Mesenchymal stem cell (in vitro differentiated cells and primary cell): Measurements from ENCODE around the gene GRK4.

Source experiments
- DNase-seq: peaks from one replicate; pipeline ENCODE4 v3.0.0-alpha.2; 2013
- H2AFZ ChIP-seq: one replicate; pipeline ENCODE4 v1.6.1; 2013; ENCODE audit warnings: low read depth, mild to moderate bottlenecking, control low read depth, inconsistent platforms, low read length, moderate library complexity
- H2AK5ac ChIP-seq: 2 replicates; pipeline ENCODE4 v1.6.1; 2013; ENCODE audit warnings: low read length, moderate library complexity, mild to moderate bottlenecking, inconsistent platforms; ENCODE audit not compliant: severe bottlenecking
- H2BK120ac ChIP-seq: one replicate; pipeline ENCODE4 v1.6.1; 2013; ENCODE audit warnings: low read depth, mild to moderate bottlenecking, inconsistent platforms, low read length, moderate library complexity
- H2BK12ac ChIP-seq, 2 experiments: one replicate each; pipeline ENCODE4 v1.6.1; 2013; ENCODE audit warnings: inconsistent platforms in 2 of 2, low read length in 2 of 2, mild to moderate bottlenecking in 2 of 2, moderate library complexity in 2 of 2, control low read depth in 1 of 2
- H2BK15ac ChIP-seq: one replicate; pipeline ENCODE4 v1.6.1; 2013; ENCODE audit warnings: mild to moderate bottlenecking, low read depth, inconsistent platforms; ENCODE audit not compliant: poor library complexity, severe bottlenecking
- H2BK5ac ChIP-seq: 2 replicates; pipeline ENCODE4 v1.6.1; 2013; ENCODE audit warnings: low read depth, mild to moderate bottlenecking, low read length, control low read depth, inconsistent platforms; ENCODE audit not compliant: poor library complexity, severe bottlenecking
- H3K14ac ChIP-seq, 2 experiments: one replicate each; pipeline ENCODE4 v1.6.1; 2013; ENCODE audit warnings: inconsistent platforms in 2 of 2, low read length in 2 of 2, control low read depth in 1 of 2, mild to moderate bottlenecking in 1 of 2, moderate library complexity in 1 of 2
- H3K18ac ChIP-seq, 2 experiments: one replicate each; pipeline ENCODE4 v1.6.1; 2013; ENCODE audit warnings: inconsistent platforms in 2 of 2, low read length in 2 of 2, control low read depth in 1 of 2, low read depth in 1 of 2, mild to moderate bottlenecking in 1 of 2
- H3K23ac ChIP-seq, 2 experiments: one replicate each; pipeline ENCODE4 v1.6.1; 2013; ENCODE audit warnings: inconsistent platforms in 2 of 2, low read length in 2 of 2, mild to moderate bottlenecking in 2 of 2, moderate library complexity in 2 of 2, control low read depth in 1 of 2
- H3K27ac ChIP-seq: 2 replicates; pipeline ENCODE4 v1.5.1; 2013; ENCODE audit warnings: mild to moderate bottlenecking, moderate library complexity, low read length, control low read depth, inconsistent platforms; ENCODE audit not compliant: poor library complexity, severe bottlenecking
- H3K27me3 ChIP-seq, 2 experiments: 2 replicates each; pipeline versions ENCODE4 v1.6.1 to v1.7.0; 2013; ENCODE audit warnings: low read length in 2 of 2, mild to moderate bottlenecking in 2 of 2, moderate library complexity in 2 of 2, control low read depth in 1 of 2, inconsistent platforms in 1 of 2; ENCODE audit not compliant: control insufficient read depth in 1 of 2, insufficient read depth in 1 of 2
- H3K36me3 ChIP-seq, 2 experiments: 2 replicates each; pipeline versions ENCODE4 v1.6.1 to v1.7.0; 2013; ENCODE audit warnings: low read length in 2 of 2, control low read depth in 1 of 2, inconsistent platforms in 1 of 2, low read depth in 1 of 2, mild to moderate bottlenecking in 1 of 2; ENCODE audit not compliant: insufficient read depth in 2 of 2, control insufficient read depth in 1 of 2
- H3K4ac ChIP-seq, 2 experiments: one replicate each; pipeline ENCODE4 v1.6.1; 2013; ENCODE audit warnings: inconsistent platforms in 2 of 2, low read length in 2 of 2, mild to moderate bottlenecking in 2 of 2, moderate library complexity in 2 of 2, control low read depth in 1 of 2, low read depth in 1 of 2
- H3K4me1 ChIP-seq: 2 replicates; pipeline ENCODE4 v1.6.1; 2013; ENCODE audit warnings: low read depth, low read length, control low read depth; ENCODE audit not compliant: control insufficient read depth, insufficient read depth
- H3K4me2 ChIP-seq: 2 replicates; pipeline ENCODE4 v1.6.1; 2013; ENCODE audit warnings: low read length, mild to moderate bottlenecking, inconsistent platforms; ENCODE audit not compliant: poor library complexity, severe bottlenecking
- H3K4me3 ChIP-seq, 2 experiments: 2 replicates each; pipeline versions ENCODE4 v1.5.1 to v1.7.0; 2013; ENCODE audit warnings: low read length in 2 of 2, mild to moderate bottlenecking in 2 of 2, control low read depth in 1 of 2, low read depth in 1 of 2; ENCODE audit not compliant: insufficient read depth in 1 of 2
- H3K79me1 ChIP-seq: replicated peaks from 2 replicates; pipeline ENCODE4 v1.6.1; 2013; ENCODE audit warnings: mild to moderate bottlenecking, control low read depth, low read length, inconsistent platforms; ENCODE audit not compliant: poor library complexity, severe bottlenecking
- H3K9ac ChIP-seq: 2 replicates; pipeline ENCODE4 v1.7.0; 2013; ENCODE audit warnings: mild to moderate bottlenecking, low read length, moderate library complexity
- H3K9me3 ChIP-seq: 2 replicates; pipeline ENCODE4 v1.7.0; 2013; ENCODE audit warnings: mild to moderate bottlenecking, low read length; ENCODE audit not compliant: control insufficient read depth
- H4K8ac ChIP-seq: one replicate; pipeline ENCODE4 v1.6.1; 2013; ENCODE audit warnings: inconsistent platforms, mild to moderate bottlenecking, low read length, moderate library complexity
- H4K91ac ChIP-seq: one replicate; pipeline ENCODE4 v1.6.1; 2013; ENCODE audit warnings: mild to moderate bottlenecking, low read length, inconsistent platforms
- WGBS: methylation state at CpG from one replicate; pipeline ENCODE4 v1.1.7; 2013; ENCODE audit warnings: mixed read lengths; 5-methylcytosine and 5-hydroxymethylcytosine counted together

Gene GRK4

GRCh38 chr4:2961421-2961810 is 2.0 kb upstream of the GRK4 start:
- 75% methylated on average over 8 of the region's 8 CpGs for WGBS

GRCh38 chr4:2961811-2962441 is 1.4 kb upstream of the GRK4 start:
- Histone ChIP-seq H3K79me1 (peaks cover 12% of the 10 kb centered on the region), H2BK5ac (no peak overlapping the region), H3K18ac (no peak overlapping the region), H4K91ac (no peak overlapping the region), H2BK120ac (no peak overlapping the region), H3K23ac (no peak overlapping the region), H2BK15ac (no peak overlapping the region), H3K9ac (peak overlapping the region; percentile 97), H3K36me3 (peaks cover 8 to 21% of the 10 kb centered on the region in 2 experiments), H3K4me2 (peak overlapping the region; percentile 94), H2AK5ac (no peak overlapping the region), H3K14ac (no peak overlapping the region), H3K27me3 (no peaks in the 10 kb centered on the region), H3K9me3 (no peaks in the 10 kb centered on the region), H3K4ac (no peak overlapping the region), H3K4me3 (peak overlapping the region in 1 of 2 experiments; percentile 91), H2AFZ (no peak overlapping the region), H3K27ac (no peak overlapping the region), H2BK12ac (no peak overlapping the region), H3K4me1 (peaks cover 18% of the 10 kb centered on the region), H4K8ac (no peak overlapping the region)
- 76% methylated on average over 7 of the region's 14 CpGs for WGBS
- peak; percentile 45 for DNase-seq

More at GRCh38 chr4:2961421-2961810, 2.0 kb upstream of the GRK4 start:
- Histone ChIP-seq H3K36me3 (peaks cover 9 to 26% of the 10 kb centered on the region in 2 experiments), H3K4ac (peak overlapping the region in 1 of 2 experiments; percentile 32), H2BK120ac (no peak overlapping the region), H3K23ac (no peak overlapping the region), H3K9me3 (no peaks in the 10 kb centered on the region), H2AFZ (no peak overlapping the region), H3K14ac (no peak overlapping the region), H2BK15ac (no peak overlapping the region), H3K27ac (no peak overlapping the region), H3K18ac (no peak overlapping the region), H3K9ac (peak overlapping the region; percentile 97), H2BK5ac (no peak overlapping the region), H2BK12ac (no peak overlapping the region), H2AK5ac (no peak overlapping the region), H3K27me3 (no peaks in the 10 kb centered on the region), H3K4me3 (peak overlapping the region in 1 of 2 experiments; percentile 91), H4K8ac (peak overlapping the region; percentile 69), H3K4me1 (peaks cover 18% of the 10 kb centered on the region), H3K4me2 (peak overlapping the region; percentile 94), H4K91ac (peak overlapping the region; percentile 56), H3K79me1 (peaks cover 12% of the 10 kb centered on the region)
- no peak for DNase-seq

GRCh38 chr4:2962614-2963174 is 677 bp upstream of the GRK4 start:
- Histone ChIP-seq H2AK5ac (no peak overlapping the region), H3K4ac (peak overlapping the region; percentile 65 to 86), H2BK5ac (peak overlapping the region; percentile 84), H3K4me2 (peak overlapping the region; percentile 94), H3K4me3 (peak overlapping the region; percentile 87 to 91), H3K23ac (peak overlapping the region in 1 of 2 experiments; percentile 79), H2BK120ac (no peak overlapping the region), H3K4me1 (peaks cover 18% of the 10 kb centered on the region), H4K8ac (peak overlapping the region; percentile 96), H2AFZ (peak overlapping the region; percentile 92), H3K27ac (peak overlapping the region; percentile 75), H3K14ac (peak overlapping the region; percentile 29 to 98), H2BK15ac (peak overlapping the region; percentile 85), H3K36me3 (peaks cover 3 to 16% of the 10 kb centered on the region in 2 experiments), H2BK12ac (peak overlapping the region in 1 of 2 experiments; percentile 29), H3K18ac (peak overlapping the region; percentile 85 to 97), H3K9me3 (no peaks in the 10 kb centered on the region), H3K9ac (peak overlapping the region; percentile 97), H3K79me1 (peaks cover 7% of the 10 kb centered on the region), H4K91ac (peak overlapping the region; percentile 77), H3K27me3 (no peaks in the 10 kb centered on the region)
- WGBS = under 1% methylated on average over 40 of the region's 40 CpGs
- DNase-seq = peak; percentile 78

- peak; percentile 55 for DNase-seq
- Histone ChIP-seq H2BK15ac (peak overlapping the region; percentile 49), H2BK12ac (no peak overlapping the region), H3K18ac (peak overlapping the region in 1 of 2 experiments; percentile 91), H2AK5ac (no peak overlapping the region), H4K8ac (no peak overlapping the region), H2AFZ (peak overlapping the region; percentile 99), H2BK120ac (no peak overlapping the region), H3K4me3 (peak overlapping the region; percentile 88 to 91), H2BK5ac (no peak overlapping the region), H3K14ac (peak overlapping the region in 1 of 2 experiments; percentile 86), H3K9ac (peak overlapping the region; percentile 97), H3K9me3 (no peaks in the 10 kb centered on the region), H4K91ac (no peak overlapping the region), H3K79me1 (peaks cover 5% of the 10 kb centered on the region), H3K4ac (no peak overlapping the region), H3K4me1 (peaks cover 10% of the 10 kb centered on the region), H3K23ac (no peak overlapping the region), H3K27ac (no peak overlapping the region), H3K4me2 (peak overlapping the region; percentile 59), H3K36me3 (peaks cover 3 to 7% of the 10 kb centered on the region in 2 experiments), H3K27me3 (no peaks in the 10 kb centered on the region)
- WGBS = 9% methylated on average over 38 of the region's 38 CpGs
Measured at GRCh38 chr4:2963966-2964471, 648 bp downstream of the GRK4 start.
